ENCODE results near the gene ABCC5. TPM values are rescaled to one million over a fixed set of nuclear protein-coding genes. Genes with fewer than 3 reads are reported as not detected.
A peak's percentile ranks its signal among the peaks of the same experiment; 100 is the strongest.

Gene ABCC5
- total RNA-seq, 4 donors from 2014 or later = 34.9 to 61.2 (median 45.0) TPM

GRCh38 chr3:184022323-184022722, 4.6 kb upstream of the ABCC5 start:
- Histone ChIP-seq H3K4me1 (peaks cover 0 to 6% (median 0%) of the 10 kb centered on the region in 4 donors), H3K27ac (no peak overlapping the region), H3K9me3 (no peaks in the 10 kb centered on the region), H3K36me3 (no peaks in the 10 kb centered on the region), H3K4me3 (no peak overlapping the region), H3K27me3 (no peaks in the 10 kb centered on the region)
- no peak for DNase-seq (ENCODE audit: low spot score in 2 of 2)
- 73 to 77% methylated on average over 7 of the region's 7 CpGs for WGBS, 2 donors
- no peak for TF ChIP-seq EP300 (IDR thresholded peaks at IDR 0.05)
- TF ChIP-seq CTCF (IDR thresholded peaks at IDR 0.05) = no peak
- TF ChIP-seq POLR2A (IDR thresholded peaks at IDR 0.05) = no peak

- H3K36me3 ChIP-seq = peaks cover 0 to 7% (median 0%) of the 10 kb centered on the region in 3 donors
- WGBS, 2 donors = 84 to 91% methylated on average over 21 of the region's 21 CpGs
- no peaks in the 10 kb centered on the region for H3K27me3 ChIP-seq
- peak overlapping the region; percentile 71 to 99 (median 84) for H3K4me3 ChIP-seq
- no peak for TF ChIP-seq CTCF (IDR thresholded peaks at IDR 0.05)
- TF ChIP-seq EP300 (IDR thresholded peaks at IDR 0.05) = no peak
- TF ChIP-seq POLR2A (IDR thresholded peaks at IDR 0.05) = no peak
- peak overlapping the region; percentile 9 to 89 (median 82) for H3K27ac ChIP-seq
- H3K4me1 ChIP-seq = peaks cover 0 to 29% (median 5%) of the 10 kb centered on the region in 4 donors
- H3K9me3 ChIP-seq = no peaks in the 10 kb centered on the region
- no peak for DNase-seq (ENCODE audit: low spot score in 2 of 2)
Measured at GRCh38 chr3:184018424-184018973, 815 bp upstream of the ABCC5 start.

DNA sequence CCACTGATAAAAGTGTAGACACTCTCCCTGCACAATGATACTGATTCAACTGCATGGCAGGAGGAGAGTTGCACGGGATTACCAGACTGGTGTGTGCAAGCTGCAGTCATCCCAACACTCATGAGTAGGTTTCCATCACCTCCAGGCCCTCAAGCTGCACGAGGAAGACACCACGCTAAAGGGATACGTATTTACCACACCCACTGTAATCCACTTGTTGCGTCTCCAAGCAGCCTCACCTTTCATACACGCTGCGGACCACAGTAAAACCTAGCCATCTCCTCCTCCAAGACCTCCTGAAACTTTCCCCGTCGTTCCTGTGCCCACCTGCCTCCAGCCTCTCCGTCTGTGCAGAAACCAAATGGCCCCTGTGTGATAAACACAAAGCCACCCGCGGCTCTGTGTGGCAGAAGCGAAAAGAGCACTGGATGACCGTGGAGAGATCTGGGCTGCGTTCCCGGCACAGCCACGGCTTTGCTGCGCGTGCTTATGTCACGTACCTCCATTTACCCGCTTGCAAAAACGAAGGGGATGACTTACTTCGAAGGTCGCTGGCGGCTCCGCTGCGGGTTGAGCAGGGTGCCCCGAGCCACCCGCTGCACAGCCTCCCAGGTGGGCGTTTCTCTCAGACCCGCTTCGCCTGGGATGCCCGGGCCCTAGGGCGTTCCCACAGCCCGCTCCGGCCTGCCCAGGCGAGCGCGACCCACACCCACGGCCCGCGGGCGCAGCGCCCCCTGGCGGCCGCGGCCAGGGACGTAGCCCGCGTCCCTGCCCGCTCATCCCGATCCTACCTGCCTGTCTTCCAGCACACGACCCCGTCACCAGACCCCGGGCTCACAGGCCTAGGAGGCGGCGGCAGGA, 643 bp downstream of the ABCC5 start:
- Histone ChIP-seq H3K27me3 (no peaks in the 10 kb centered on the region), H3K4me3 (peak overlapping the region; percentile 71 to 99 (median 84)), H3K36me3 (peaks cover 0 to 21% (median 0%) of the 10 kb centered on the region in 3 donors), H3K27ac (peak overlapping the region in 3 of 4 donors; percentile 77 to 89 (median 89)), H3K4me1 (peaks cover 0 to 29% (median 5%) of the 10 kb centered on the region in 4 donors), H3K9me3 (no peaks in the 10 kb centered on the region)
- 8 to 10% methylated on average over 29 to 50 of the region's 57 CpGs for WGBS, 2 donors
- TF ChIP-seq POLR2A (IDR thresholded peaks at IDR 0.05) (no peak), CTCF (IDR thresholded peaks at IDR 0.05) (peak; percentile 96 to 99 (median 98)), EP300 (IDR thresholded peaks at IDR 0.05) (no peak)
- DNase-seq (ENCODE audit: low spot score in 2 of 2) = peak; percentile 20

DNA sequence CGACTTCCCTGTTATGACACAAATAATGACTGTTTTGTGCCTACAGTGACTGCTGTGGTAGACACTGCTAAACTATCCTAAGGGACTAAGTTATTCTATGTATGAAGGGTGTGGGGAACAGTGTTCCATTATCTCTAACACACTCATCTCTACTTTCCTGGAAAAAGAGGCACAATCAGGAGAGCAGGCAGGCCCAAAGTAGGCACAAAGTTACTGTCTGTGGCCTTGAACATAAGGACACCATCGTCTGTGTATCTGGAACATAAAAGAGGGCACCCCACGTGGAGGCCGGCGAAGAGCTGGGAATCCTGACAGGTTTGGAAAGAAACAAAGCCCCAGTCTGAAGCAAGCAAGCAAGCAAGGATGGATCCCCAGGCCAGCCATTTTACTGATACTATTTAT, 1.5 kb downstream of the ABCC5 start:
- Histone ChIP-seq H3K4me1 (peaks cover 0 to 29% (median 5%) of the 10 kb centered on the region in 4 donors), H3K9me3 (no peaks in the 10 kb centered on the region), H3K27ac (peak overlapping the region in 1 of 4 donors; percentile 21), H3K36me3 (peaks cover 0 to 30% (median 0%) of the 10 kb centered on the region in 3 donors), H3K27me3 (no peaks in the 10 kb centered on the region), H3K4me3 (peak overlapping the region in 1 of 4 donors; percentile 76)
- whole genome bisulfite sequencing, 2 donors = 61 to 71% methylated on average over 5 of the region's 5 CpGs
- TF ChIP-seq CTCF (IDR thresholded peaks at IDR 0.05) (no peak), EP300 (IDR thresholded peaks at IDR 0.05) (no peak), POLR2A (IDR thresholded peaks at IDR 0.05) (no peak)
- no peak for DNase-seq (ENCODE audit: low spot score in 2 of 2)

Data from tibial nerve (tissue), 4 donors.